ENCODE measurements around the gene WIZ.
"Not testable (repeated sequence)": the region's sequence is repeated elsewhere in the genome, so short reads cannot be mapped to it uniquely, and the experiment has no call there.

The WIZ gene

DNA sequence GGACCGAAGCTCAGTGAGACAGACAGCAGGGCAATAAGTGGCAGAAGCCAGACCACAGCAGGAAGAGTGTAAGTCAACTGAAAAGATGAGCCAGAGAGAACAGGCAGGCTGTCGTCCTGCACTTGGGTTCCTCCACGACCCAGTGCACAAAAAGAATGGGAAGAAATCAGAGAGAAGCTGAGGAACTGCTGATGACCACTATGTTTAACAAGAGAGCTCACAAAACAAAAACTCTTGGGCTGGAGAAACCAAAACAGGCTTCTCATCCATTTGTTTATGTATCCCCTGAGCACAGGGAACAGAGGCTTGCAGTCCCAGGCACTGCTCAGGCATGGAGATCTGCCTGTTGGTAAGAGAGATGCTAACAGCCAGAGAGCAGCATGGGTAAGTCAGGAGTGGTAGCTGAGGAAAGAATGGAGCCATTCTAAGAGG lies 45.0 kb downstream of the WIZ start:
- DNase-seq (ENCODE audit: low read depth, low spot score), result no peak

- DNase-seq (ENCODE audit: low read depth, low spot score), result no peak
Observed at GRCh38 chr19:15404097-15404779, 45.5 kb downstream of the WIZ start.

DNA sequence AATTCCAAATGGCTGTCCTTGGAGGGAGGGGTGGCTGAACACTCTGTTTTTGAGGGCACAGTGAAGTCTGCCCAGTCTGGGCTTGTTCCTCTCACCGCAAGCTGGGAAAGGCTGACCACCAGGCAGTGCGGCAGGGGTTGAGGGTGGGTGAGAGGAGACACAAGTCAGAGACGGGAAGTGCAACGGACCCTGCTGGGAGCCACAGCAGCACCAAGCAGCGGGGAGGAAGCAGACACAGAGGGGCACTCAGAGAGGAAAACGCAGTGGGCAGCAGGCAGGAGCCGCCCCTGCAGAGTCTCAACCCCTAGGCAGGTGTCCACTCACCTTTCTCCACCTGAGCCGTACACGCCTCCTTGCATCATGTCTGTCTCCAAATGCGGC lies 46.6 kb downstream of the WIZ start:
- DNase-seq (ENCODE audit: low read depth, low spot score), result no peak

- no peak for DNase-seq (ENCODE audit: low read depth, low spot score)
Observed at GRCh38 chr19:15402411-15403150, 47.2 kb downstream of the WIZ start.

GRCh38 chr19:15401397-15401710 lies 48.4 kb downstream of the WIZ start:
- no peak for DNase-seq (ENCODE audit: low read depth, low spot score)

- DNase-seq (ENCODE audit: low read depth, low spot score), result no peak
Observed at GRCh38 chr19:15400521-15401396, 49.0 kb downstream of the WIZ start.

- no peak for DNase-seq (ENCODE audit: low read depth, low spot score)
Observed at GRCh38 chr19:15399635-15400034, 50.1 kb downstream of the WIZ start.

DNA sequence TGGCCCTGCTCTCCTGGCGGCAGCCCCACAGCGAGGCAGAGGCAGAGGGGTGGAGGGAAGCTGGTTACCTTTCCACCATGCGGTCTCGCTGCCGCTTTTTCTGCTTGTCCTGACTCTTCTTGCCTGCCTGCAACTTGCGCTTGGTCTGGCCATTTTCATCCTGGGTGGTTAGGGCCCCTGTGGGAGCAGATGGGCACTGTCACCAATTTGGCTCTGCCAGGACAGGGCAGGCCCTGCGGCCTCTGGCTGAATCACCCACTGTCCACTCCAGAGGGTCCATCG lies 50.6 kb downstream of the WIZ start:
- no peak for DNase-seq (ENCODE audit: low read depth, low spot score)

- no peak for DNase-seq (ENCODE audit: low read depth, low spot score)
Observed at GRCh38 chr19:15398501-15399233, 51.1 kb downstream of the WIZ start.

GRCh38 chr19:15397782-15398181 lies 52.0 kb downstream of the WIZ start:
- DNase-seq (ENCODE audit: low read depth, low spot score), result no peak

DNA sequence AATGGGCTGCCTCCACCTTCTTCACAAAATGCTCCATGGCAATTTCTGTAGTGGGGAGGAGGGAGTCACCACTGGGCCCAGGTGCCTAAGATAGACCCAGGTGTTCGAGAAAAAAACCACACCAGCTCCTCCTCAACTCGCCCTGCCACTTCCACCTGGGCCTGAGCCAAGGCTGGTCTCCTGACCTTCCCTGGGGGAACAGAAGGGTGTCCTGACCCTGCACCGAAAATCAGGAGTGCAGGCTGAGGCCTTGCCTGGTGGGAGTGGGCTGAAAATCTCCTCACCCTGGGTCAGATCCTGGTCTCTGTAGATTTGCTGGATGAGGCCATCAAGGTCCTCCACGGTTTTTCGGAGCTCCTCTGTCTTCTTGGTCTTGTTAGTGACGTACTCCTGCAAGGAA lies 52.5 kb downstream of the WIZ start:
- DNase-seq (ENCODE audit: low read depth, low spot score), result no peak

DNA sequence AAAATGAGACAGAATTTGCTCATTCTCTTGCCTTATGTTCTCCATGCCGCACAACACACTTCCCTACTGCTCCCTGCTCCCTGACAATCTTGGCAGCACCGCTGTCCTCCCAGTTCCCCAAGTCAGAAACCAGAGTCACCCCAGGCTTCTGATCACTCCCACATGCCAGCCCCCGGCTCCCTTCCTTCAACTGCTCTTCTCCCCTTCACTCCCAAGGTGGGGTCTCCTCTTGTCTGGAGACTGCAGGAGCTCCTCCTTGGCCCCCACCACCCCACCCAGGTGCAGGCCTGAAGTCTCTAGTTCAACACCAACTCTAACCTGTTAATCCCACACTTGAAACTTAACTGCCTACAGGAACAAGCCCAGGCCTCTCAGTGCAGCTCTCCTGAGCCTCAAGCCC lies 53.3 kb downstream of the WIZ start:
- no peak for DNase-seq (ENCODE audit: low read depth, low spot score)

DNA sequence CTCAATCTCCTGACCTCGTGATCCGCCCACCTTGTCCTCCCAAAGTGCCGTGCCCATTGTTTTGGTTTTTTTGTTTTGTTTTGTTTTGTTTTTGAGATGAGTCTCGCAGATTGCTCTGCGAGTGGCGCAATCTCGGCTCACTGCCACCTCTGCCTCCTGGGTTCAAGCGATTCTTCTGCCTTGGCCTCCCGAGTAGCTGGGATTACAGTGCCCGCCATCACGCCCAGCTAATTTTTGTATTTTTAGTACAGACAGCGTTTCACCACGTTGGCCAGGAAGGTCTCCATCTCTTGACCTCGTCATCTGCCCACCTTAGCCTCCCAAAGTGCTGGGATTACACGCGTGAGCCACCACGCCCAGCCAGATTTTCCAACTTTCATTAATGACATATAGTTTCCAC lies 54.5 kb downstream of the WIZ start:
- not testable (repeated sequence) for DNase-seq (ENCODE audit: low read depth, low spot score)

DNA sequence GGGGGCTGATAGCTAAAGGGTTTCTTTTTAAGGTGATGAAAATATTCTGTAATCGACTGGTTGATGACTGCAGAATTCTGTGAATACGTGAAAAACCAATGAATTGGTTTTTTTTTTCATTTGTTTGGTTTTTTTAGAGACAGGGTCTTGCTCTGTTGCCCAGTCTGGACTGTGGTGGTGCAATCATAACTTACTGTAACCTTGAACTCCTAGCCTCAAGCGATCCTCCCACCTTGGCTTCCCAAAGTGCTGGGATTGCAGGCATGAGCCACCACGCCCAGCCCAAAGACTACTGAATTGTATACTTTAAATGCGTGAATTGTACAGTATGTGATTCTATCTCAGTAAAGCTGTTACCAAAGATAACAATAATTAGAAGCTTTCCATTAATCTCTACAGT lies 55.3 kb downstream of the WIZ start:
- DNase-seq (ENCODE audit: low read depth, low spot score), result no peak

GRCh38 chr19:15393963-15394362 lies 55.8 kb downstream of the WIZ start:
- DNase-seq (ENCODE audit: low read depth, low spot score), result no peak

DNA sequence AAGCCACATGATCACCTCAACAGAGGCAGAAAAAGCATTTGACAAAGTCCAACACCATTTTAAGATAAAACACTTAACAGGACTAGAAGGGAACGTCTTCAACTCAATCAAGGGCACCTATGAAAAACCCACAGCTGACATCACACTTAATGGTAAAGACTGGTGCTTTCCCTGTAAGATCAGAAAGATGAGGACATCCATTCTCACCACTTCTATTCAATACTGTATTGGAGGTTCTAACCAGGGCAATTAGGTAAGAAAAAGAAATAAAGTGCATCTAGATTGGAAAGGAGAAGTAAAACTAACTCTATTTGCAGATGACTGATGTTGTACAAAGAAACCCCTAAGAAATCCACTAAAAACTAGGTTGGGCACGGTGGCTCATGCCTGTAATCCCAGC lies 58.9 kb downstream of the WIZ start:
- no peak for DNase-seq (ENCODE audit: low read depth, low spot score)

GRCh38 chr19:15381864-15382263 lies 67.9 kb downstream of the WIZ start:
- DNase-seq (ENCODE audit: low read depth, low spot score), result no peak

- no peak for DNase-seq (ENCODE audit: low read depth, low spot score)
Observed at GRCh38 chr19:15381429-15381828, 68.3 kb downstream of the WIZ start.

DNA sequence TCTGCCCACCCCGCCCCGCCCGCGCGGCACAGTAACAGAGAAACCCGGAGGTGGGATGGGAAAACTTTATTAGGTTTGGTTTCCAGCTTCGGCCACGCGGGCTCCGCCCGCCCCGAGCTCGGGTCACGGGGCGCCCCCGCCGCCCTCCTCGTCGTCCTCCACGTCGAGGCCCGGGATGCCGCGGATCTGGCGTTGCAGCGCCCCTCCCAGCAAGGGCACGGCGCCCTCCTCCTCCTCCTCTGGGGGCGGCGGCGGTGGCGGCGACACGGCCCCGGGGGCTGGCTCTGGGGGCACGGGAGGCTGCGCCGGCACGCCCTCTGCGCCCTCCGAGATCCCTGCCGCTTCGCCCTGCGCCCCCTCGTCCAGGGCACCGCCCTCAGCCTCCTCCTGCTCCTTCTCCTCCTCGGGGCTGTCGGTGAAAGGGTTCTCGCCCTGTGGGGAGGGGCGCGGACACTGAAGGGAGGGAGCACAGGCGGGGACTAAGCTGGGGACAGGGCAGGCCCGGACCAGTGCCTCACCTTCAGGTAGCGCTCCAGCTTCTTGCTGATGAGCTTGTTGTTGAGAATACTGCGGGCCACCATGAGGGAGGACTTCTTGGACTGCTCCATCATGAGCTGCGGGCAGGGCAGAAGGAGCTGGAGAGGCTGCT lies 69.6 kb downstream of the WIZ start:
- DNase-seq (ENCODE audit: low read depth, low spot score), result no peak

- DNase-seq (ENCODE audit: low read depth, low spot score), result peak; percentile 95
Observed at GRCh38 chr19:15379083-15379998, 70.4 kb downstream of the WIZ start, which contains the start of gene AKAP8. Gene AKAP8 (minus strand): TSS chr19:15379787. CDS start chr19:15379731, 56 bp downstream.
